Liver (tissue), 9 donors: ENCODE measurements around the gene RNASEH2A. TPM values are rescaled to one million over a fixed set of nuclear protein-coding genes. Genes with fewer than 3 reads are reported as not detected.

Source experiments
- DNase-seq: peaks from one replicate; pipeline ENCODE4 v3.0.0-alpha.2; 2017; ENCODE audit warnings: low spot score
- H3K27ac ChIP-seq, 2 donors: one replicate each; pipeline ENCODE4 v1.7.0; 2013; ENCODE audit warnings: inconsistent platforms in 2 of 2, low read length in 2 of 2, control low read depth in 1 of 2, low read depth in 1 of 2, mild to moderate bottlenecking in 1 of 2
- H3K27me3 ChIP-seq, 4 donors: one replicate each; pipeline versions ENCODE4 v1.6.1 to v1.7.0; 2013; ENCODE audit warnings: low read length in 3 of 4, inconsistent platforms in 1 of 4, mild to moderate bottlenecking in 1 of 4, moderate library complexity in 1 of 4; ENCODE audit not compliant: control insufficient read depth in 4 of 4, insufficient read depth in 4 of 4
- H3K36me3 ChIP-seq, 4 donors: one replicate each; pipeline versions ENCODE4 v1.6.1 to v1.7.0; 2013; ENCODE audit warnings: low read length in 3 of 4, mild to moderate bottlenecking in 3 of 4, low read depth in 1 of 4, moderate library complexity in 1 of 4; ENCODE audit not compliant: control insufficient read depth in 4 of 4, insufficient read depth in 3 of 4
- H3K4me1 ChIP-seq, 4 donors: one replicate each; pipeline versions ENCODE4 v1.6.1 to v1.7.0; 2013; ENCODE audit warnings: low read length in 3 of 4, mild to moderate bottlenecking in 3 of 4, moderate library complexity in 1 of 4; ENCODE audit not compliant: control insufficient read depth in 4 of 4, insufficient read depth in 4 of 4
- H3K4me3 ChIP-seq, 3 donors: one replicate each; pipeline versions ENCODE4 v1.6.1 to v1.7.0; 2013; ENCODE audit warnings: low read length in 3 of 3, control low read depth in 1 of 3, low read depth in 1 of 3, mild to moderate bottlenecking in 1 of 3
- H3K9ac ChIP-seq, 2 donors: one replicate each; pipeline ENCODE4 v1.7.0; 2013; ENCODE audit warnings: low read length in 2 of 2, mild to moderate bottlenecking in 2 of 2, moderate library complexity in 2 of 2, control low read depth in 1 of 2, low read depth in 1 of 2
- H3K9me3 ChIP-seq, 4 donors: one replicate each; pipeline versions ENCODE4 v1.6.1 to v1.7.0; 2013; ENCODE audit warnings: low read length in 3 of 4; ENCODE audit not compliant: control insufficient read depth in 4 of 4
- ATF3 ChIP-seq: IDR thresholded peaks from 2 replicates; pipeline ENCODE4 v1.6.1; 2016; ENCODE audit warnings: antibody characterized with exemption
- CTCF ChIP-seq: fragments of 150-350 bp; IDR thresholded peaks from 2 replicates; pipeline ENCODE4 v1.5.1; 2017; ENCODE audit warnings: improper control_type of control experiment, low read depth, low read length; ENCODE audit not compliant: missing input control
- EGR1 ChIP-seq, 2 donors: IDR thresholded peaks; 2 replicates each; pipeline ENCODE4 v1.6.1; 2016 to 2018; ENCODE audit warnings: antibody characterized with exemption in 2 of 2, low read depth in 2 of 2
- FOXA2 ChIP-seq: IDR thresholded peaks from 2 replicates; pipeline ENCODE4 v1.6.1; 2016; ENCODE audit warnings: antibody characterized with exemption
- GABPA ChIP-seq, 2 donors: IDR thresholded peaks in 1 of 2; conservative IDR thresholded peaks in 1 of 2; 2 replicates each; pipeline ENCODE4 v1.6.1; 2016; ENCODE audit warnings: antibody characterized with exemption in 2 of 2, mild to moderate bottlenecking in 1 of 2, moderate library complexity in 1 of 2
- HNF4A ChIP-seq, 2 donors: conservative IDR thresholded peaks; 2 replicates each; pipeline ENCODE4 v1.6.1; 2016; ENCODE audit warnings: antibody characterized with exemption in 2 of 2, mild to moderate bottlenecking in 2 of 2
- HNF4G ChIP-seq: IDR thresholded peaks from 2 replicates; pipeline ENCODE4 v1.6.1; 2016; ENCODE audit warnings: antibody characterized with exemption
- JUND ChIP-seq, 2 donors: IDR thresholded peaks; 2 replicates each; pipeline ENCODE4 v1.6.1; 2016; ENCODE audit warnings: antibody characterized with exemption in 2 of 2
- MAX ChIP-seq: IDR thresholded peaks from 2 replicates; pipeline ENCODE4 v1.6.1; 2016; ENCODE audit warnings: antibody characterized with exemption
- NR2F2 ChIP-seq: IDR thresholded peaks from 2 replicates; pipeline ENCODE4 v1.6.1; 2016; ENCODE audit warnings: antibody characterized with exemption
- RAD21 ChIP-seq, 2 donors: IDR thresholded peaks; 2 replicates each; pipeline ENCODE4 v1.6.1; 2016; ENCODE audit warnings: antibody characterized with exemption in 2 of 2, mild to moderate bottlenecking in 2 of 2
- REST ChIP-seq: IDR thresholded peaks from 2 replicates; pipeline ENCODE4 v1.6.1; 2016; ENCODE audit warnings: antibody characterized with exemption, mild to moderate bottlenecking
- RXRA ChIP-seq, 2 donors: IDR thresholded peaks; 2 replicates each; pipeline ENCODE4 v1.6.1; 2017 to 2018; ENCODE audit warnings: antibody characterized with exemption in 2 of 2, mild to moderate bottlenecking in 1 of 2
- SP1 ChIP-seq: IDR thresholded peaks from 2 replicates; pipeline ENCODE4 v1.6.1; 2018; ENCODE audit warnings: antibody characterized with exemption, mild to moderate bottlenecking
- TAF1 ChIP-seq: conservative IDR thresholded peaks from 2 replicates; pipeline ENCODE4 v1.6.1; 2016; ENCODE audit warnings: antibody characterized with exemption, mild to moderate bottlenecking
- YY1 ChIP-seq: IDR thresholded peaks from 2 replicates; pipeline ENCODE4 v1.6.1; 2016; ENCODE audit warnings: antibody characterized with exemption, mild to moderate bottlenecking
- ZBTB33 ChIP-seq: IDR thresholded peaks from 2 replicates; pipeline ENCODE4 v1.6.1; 2016; ENCODE audit warnings: antibody characterized with exemption
- WGBS: extraction: QIAGEN DNeasy Blood & Tissue Kit; methylation state at CpG from one replicate; pipeline ENCODE4 v1.1.7; 2013; 5-methylcytosine and 5-hydroxymethylcytosine counted together
- polyA plus RNA-seq, 2 donors: library from polyadenylated mRNA; stranded (reverse) in 1 of 2; unstranded in 1 of 2; fragments of 200-250 nt in 1 of 2; fragments of >200 nt in 1 of 2; fragmentation: Nextera tagmentation in 1 of 2; extraction: Ambion mirVana in 1 of 2; gene quantifications; one replicate each; pipeline versions ENCODE4 v1.2.1 to v1.2.3, GENCODE V29; 2013 to 2015
- total RNA-seq, 2 donors: library from RNA; depleted of rRNA; stranded (reverse); fragments of >200 nt; gene quantifications; one replicate each; pipeline ENCODE4 v1.2.3, GENCODE V29; 2014
- donor health status: healthy.
- donor health status: healthy.
- donor health status: healthy.
- donor health status: healthy.
- donor health status: healthy.

The RNASEH2A gene
- total and polyA plus RNA-seq, 4 donors: 1.8 to 17.5 (median 3.5) TPM

- H3K4me3 ChIP-seq: peak overlapping the region; percentile 8 to 41 (median 25)
- no peaks in the 10 kb centered on the region for H3K9me3 ChIP-seq
- no peak for TF ChIP-seq HNF4A (conservative IDR thresholded peaks at IDR 0.05)
- peak in 1 of 2 donors; percentile 18 for TF ChIP-seq GABPA (IDR thresholded peaks at IDR 0.05 in 1 of 2, conservative IDR thresholded peaks at IDR 0.05 in 1 of 2)
- no peak for TF ChIP-seq NR2F2
- peak in 1 of 2 donors; percentile 48 for TF ChIP-seq JUND (IDR thresholded peaks at IDR 0.05)
- no peak for TF ChIP-seq RAD21 (IDR thresholded peaks at IDR 0.05)
- no peak for TF ChIP-seq SP1
- TF ChIP-seq ATF3: no peak
- TF ChIP-seq MAX: no peak
- peak; percentile 73 to 97 for TF ChIP-seq EGR1 (IDR thresholded peaks at IDR 0.05; ENCODE audit: low read depth in 2 of 2)
- TF ChIP-seq HNF4G: no peak
- TF ChIP-seq YY1: no peak
- TF ChIP-seq FOXA2: no peak
- TF ChIP-seq RXRA (IDR thresholded peaks at IDR 0.05): no peak
- no peak for TF ChIP-seq ZBTB33
- no peak for TF ChIP-seq TAF1
- TF ChIP-seq CTCF: no peak
- TF ChIP-seq REST: no peak
- no peaks in the 10 kb centered on the region for H3K36me3 ChIP-seq
- DNase-seq: peak; percentile 82
- peak overlapping the region; percentile 67 to 86 for H3K27ac ChIP-seq
- peaks cover 12 to 44% (median 23%) of the 10 kb centered on the region in 4 donors for H3K4me1 ChIP-seq
- no peaks in the 10 kb centered on the region for H3K27me3 ChIP-seq
- WGBS: 1% methylated on average over 88 of the region's 88 CpGs
- H3K9ac ChIP-seq: no peak overlapping the region
Observed at GRCh38 chr19:12782424-12783290, 23.7 kb upstream of the RNASEH2A start.
